GM15510 (cell line): Measurements from ENCODE around the gene ZNF595.

Experiments
- POLR2A ChIP-seq: IDR thresholded peaks from 3 replicates; pipeline ENCODE4 v1.6.1; 2011; ENCODE audit warnings: borderline replicate concordance; ENCODE audit not compliant: insufficient read length; ENCODE audit errors: extremely low read depth

ZNF595 gene

DNA sequence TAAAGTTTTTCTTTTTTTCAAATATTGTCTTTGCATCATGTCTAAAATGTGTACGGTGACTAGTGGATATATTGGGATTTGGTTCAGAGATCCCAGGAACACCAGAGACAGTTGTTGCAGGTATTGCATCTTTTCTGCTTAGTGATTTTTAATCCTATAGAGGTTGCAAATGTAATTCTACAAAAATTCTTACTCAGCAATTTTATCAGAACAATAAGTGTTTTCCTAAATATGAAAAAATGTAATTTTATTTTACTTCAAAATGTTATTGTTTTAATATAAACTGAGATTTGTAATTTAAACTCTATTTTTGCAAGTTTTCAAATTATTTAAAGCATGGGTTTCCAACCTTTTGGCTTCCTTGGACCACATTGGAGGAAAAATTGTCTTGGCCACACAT is 79.4 kb downstream of the ZNF595 start:
- no peak for TF ChIP-seq POLR2A
